Skin of body (tissue), 2 donors: ENCODE measurements around the gene TMPRSS4. TPM values are rescaled to one million over a fixed set of nuclear protein-coding genes. Genes with fewer than 3 reads are reported as not detected.

Experiments used
- DNase-seq: peaks from one replicate; lab custom pipeline; 2025; lab: John Stamatoyannopoulos, UW
- total RNA-seq: library from RNA; depleted of rRNA; stranded (reverse); fragments of >200 nt; gene quantifications from one replicate; pipeline ENCODE4 v1.2.3, GENCODE V29; 2014

The TMPRSS4 gene
- total RNA-seq, 1 donor from 2014 or later, result 2.5 TPM

- no peak for DNase-seq
Measured at GRCh38 chr11:118079491-118079890, 2.6 kb downstream of the TMPRSS4 start.

GRCh38 chr11:118080296-118080695 lies 3.4 kb downstream of the TMPRSS4 start:
- DNase-seq, result no peak

- DNase-seq, result no peak
Measured at GRCh38 chr11:118081241-118081958, 4.5 kb downstream of the TMPRSS4 start.

GRCh38 chr11:118082880-118083552 lies 6.1 kb downstream of the TMPRSS4 start:
- no peak for DNase-seq

GRCh38 chr11:118084247-118084646 lies 7.4 kb downstream of the TMPRSS4 start:
- no peak for DNase-seq

GRCh38 chr11:118084656-118085055 lies 7.8 kb downstream of the TMPRSS4 start:
- DNase-seq, result no peak

- no peak for DNase-seq
Measured at GRCh38 chr11:118086913-118087768, 10.3 kb downstream of the TMPRSS4 start, which contains the start of gene SMIM35. SMIM35 (minus strand) TSS chr11:118086963; CDS start chr11:118086757, 206 bp downstream.

- DNase-seq, result no peak
Measured at GRCh38 chr11:118087931-118088330, 11.1 kb downstream of the TMPRSS4 start.

- no peak for DNase-seq
Measured at GRCh38 chr11:118088531-118088930, 11.7 kb downstream of the TMPRSS4 start.

- DNase-seq, result no peak
Measured at GRCh38 chr11:118090545-118091162, 13.8 kb downstream of the TMPRSS4 start.

- no peak for DNase-seq
Measured at GRCh38 chr11:118091690-118092089, 14.8 kb downstream of the TMPRSS4 start.

GRCh38 chr11:118092907-118093571 lies 16.2 kb downstream of the TMPRSS4 start:
- no peak for DNase-seq

- DNase-seq, result no peak
Measured at GRCh38 chr11:118095493-118095892, 18.6 kb downstream of the TMPRSS4 start.

GRCh38 chr11:118095967-118096367 lies 19.1 kb downstream of the TMPRSS4 start:
- no peak for DNase-seq

GRCh38 chr11:118098996-118099837 lies 22.3 kb downstream of the TMPRSS4 start:
- DNase-seq, result no peak

GRCh38 chr11:118099838-118100556 lies 23.1 kb downstream of the TMPRSS4 start:
- DNase-seq, result no peak

- no peak for DNase-seq
Measured at GRCh38 chr11:118100691-118101232, 23.9 kb downstream of the TMPRSS4 start.

- DNase-seq, result no peak
Measured at GRCh38 chr11:118102721-118103261, 25.9 kb downstream of the TMPRSS4 start.

- no peak for DNase-seq
Measured at GRCh38 chr11:118104491-118104890, 27.6 kb downstream of the TMPRSS4 start.
